GM19043 (cell line): ENCODE data around the gene CIRBP.
A peak's percentile ranks its signal among the peaks of the same experiment; 100 is the strongest.

Experiments used
- ATAC-seq: cut with Tn5 transposase; IDR thresholded peaks from one replicate; pipeline ENCODE4 v1.9.1; 2021; ENCODE audit warnings: low read depth; ENCODE audit not compliant: unreplicated experiment

CIRBP gene

GRCh38 chr19:1254081-1254527, 15.0 kb upstream of the CIRBP start:
- ATAC-seq, result no peak

GRCh38 chr19:1254530-1255185, 14.5 kb upstream of the CIRBP start:
- ATAC-seq, result no peak

DNA sequence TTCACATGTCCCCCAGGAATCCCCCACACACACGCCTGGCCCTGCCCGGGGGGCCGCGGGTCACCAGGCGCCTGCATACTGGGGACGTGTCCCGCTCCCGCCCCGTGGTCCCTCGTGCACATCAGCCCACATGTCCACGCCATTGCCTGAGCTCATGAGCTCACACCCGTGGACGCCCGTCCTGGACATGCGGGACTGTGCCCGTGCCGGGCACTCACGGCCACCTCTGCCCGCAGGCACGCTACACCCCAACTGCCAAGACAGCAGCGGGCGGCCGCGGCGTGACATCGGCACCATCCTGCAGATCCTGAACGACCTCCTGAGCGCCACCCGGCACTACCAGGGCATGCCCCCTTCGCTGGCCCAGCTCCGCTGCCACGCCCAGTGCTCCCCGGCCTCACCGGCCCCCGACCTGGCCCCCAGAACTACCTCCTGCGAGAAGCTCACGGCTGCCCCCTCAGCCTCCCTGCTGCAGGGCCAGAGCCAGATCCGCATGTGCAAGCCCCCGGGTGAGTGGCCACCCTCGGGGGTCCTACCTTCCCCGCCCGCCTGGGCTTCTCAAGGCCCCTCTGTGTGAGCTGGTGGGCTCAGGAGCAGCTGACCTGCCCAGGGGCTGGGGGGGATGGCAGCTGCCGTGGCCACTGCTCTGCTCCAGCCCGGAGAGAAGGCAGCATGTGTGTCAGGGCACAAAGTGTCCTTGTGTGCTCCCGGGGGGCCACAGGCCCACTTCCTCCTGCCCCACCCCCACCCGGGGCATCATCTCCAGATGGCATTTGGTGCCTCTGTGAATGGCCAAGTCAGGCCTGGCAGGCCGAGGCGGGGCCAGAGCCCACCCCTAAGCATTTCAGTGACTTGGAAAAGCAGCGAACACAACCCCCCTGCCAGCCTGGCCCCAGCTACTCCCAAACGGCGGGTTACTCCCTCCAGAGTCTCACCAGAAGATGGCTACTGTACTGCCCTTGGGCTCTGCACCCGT, 13.7 kb upstream of the CIRBP start:
- ATAC-seq, result no peak

- no peak for ATAC-seq
These were observed 12.3 kb upstream of the CIRBP start for GRCh38 chr19:1256646-1257474.

DNA sequence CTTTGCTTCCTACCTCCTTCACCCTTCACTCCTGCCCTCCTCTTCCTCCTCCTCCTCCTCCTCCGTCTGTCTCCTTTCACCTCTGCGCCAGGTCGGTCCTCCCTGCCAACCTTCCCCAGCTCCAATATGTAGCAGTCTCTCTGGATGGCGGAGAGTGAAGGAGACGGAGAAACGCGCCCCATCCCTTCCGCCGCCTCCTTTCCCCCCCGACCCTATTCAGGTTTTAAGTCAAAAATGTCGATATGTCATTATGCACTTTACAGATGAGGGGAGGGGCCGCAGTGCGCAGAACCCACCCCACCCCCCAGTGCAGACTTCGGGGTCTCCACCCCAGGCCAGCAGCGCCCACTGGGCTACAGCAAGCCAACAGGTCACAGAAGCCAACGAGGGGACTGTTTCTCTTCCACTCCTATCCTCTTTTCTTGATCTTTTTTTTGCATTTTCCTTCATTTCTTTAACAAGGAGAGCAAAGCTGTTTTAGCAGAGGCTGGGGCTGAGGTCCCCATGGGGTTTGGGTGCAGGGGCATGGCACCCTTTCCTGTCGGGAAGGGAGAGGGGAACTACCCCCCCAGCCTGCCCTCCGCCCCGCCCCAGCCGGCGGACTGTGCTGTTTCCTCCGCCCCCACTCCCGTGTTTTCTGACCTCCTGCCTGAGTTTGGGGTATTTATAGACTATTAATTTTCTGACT, 11.5 kb upstream of the CIRBP start:
- no peak for ATAC-seq

DNA sequence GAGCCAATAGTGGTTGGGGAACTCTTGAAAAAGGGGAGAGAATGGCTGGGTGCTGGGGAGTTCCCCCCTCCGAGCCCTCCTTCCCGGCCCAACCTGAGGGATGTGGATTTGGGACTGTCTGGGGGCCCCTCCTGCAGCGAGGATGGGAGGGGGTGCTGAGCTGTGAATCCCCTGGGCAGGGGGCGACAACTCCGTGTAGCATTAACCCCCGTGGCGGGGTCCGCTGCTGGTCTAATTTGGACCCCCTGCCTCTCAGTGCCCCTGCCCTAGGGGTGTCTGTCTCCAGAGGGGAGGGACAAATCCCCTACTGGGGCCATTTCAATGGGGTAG, 11.0 kb upstream of the CIRBP start:
- no peak for ATAC-seq

GRCh38 chr19:1258707-1259205, 10.4 kb upstream of the CIRBP start:
- ATAC-seq, result no peak

DNA sequence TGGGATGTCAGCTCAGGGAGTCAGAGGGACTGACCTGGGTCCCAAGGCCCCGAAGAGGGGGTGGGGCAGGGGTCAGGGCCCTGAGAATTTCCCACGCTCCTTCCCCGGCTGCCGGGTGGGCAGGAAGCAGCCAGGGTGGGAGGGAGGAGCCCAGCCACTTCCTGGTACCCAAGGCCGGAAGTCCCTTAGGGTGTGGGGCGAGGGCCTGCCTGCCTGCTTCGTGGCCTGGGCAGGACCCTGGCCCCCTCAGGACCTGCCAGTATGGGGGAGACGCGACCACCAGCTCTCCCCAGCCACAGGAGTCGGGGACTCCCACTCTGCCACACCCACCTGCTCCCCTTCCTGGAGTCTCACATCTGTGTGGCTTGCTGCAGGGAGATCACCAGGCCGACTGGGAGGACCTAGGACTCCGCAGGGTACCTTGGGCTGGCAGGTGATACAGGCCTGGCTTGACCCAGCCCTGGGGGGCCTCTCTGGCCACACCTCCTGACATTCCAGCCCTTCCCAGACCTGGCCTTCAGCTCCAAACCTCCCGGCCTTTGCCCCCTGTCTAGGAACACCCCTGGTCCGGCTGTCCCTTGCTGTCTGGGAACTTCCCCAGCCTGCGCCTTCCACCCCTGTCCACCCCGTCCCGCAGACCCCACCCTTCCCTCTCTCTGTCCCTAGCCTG, 9.8 kb upstream of the CIRBP start:
- no peak for ATAC-seq

DNA sequence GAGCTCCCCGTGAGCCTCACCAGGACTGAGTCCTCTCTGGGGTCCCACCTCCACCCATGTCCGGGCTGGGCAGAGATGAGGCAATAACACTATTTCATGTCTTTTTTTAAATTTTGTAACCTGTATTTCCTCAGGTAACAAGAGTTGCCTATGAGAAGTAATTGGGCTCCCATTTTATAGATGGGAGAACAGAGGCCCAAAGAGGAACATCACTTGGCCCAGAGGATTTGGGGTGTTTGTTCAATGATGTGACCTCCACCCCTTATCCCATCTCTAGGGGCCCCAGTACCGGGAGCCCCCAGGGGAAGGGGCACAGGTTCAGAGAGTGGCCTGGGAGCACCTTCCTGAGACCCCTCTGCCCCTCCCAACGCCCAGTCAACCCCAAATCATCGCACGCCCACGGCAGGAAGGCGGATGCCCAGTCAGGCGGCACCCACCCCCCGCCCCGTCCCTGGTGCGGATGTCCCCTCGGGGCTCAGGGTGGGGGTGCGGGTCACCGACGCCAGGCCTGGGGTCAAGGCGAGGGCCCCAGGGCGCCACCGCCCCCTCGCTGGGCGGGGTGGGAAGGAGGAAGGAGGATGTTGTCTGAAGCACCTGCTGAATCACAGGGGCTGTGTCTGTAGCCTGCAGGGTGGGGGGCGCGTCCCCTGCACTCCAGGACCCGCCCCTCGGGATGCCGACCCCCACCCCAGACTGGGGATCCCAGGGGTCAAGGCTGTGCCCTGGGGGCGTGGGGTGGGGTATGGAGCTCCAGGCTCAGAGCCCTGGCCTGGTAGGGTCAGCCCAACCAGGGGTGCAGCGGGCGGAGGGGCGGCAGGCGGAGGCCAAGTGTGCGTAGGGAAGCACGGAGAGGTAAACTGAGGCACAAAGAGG, 9.0 kb upstream of the CIRBP start:
- no peak for ATAC-seq

DNA sequence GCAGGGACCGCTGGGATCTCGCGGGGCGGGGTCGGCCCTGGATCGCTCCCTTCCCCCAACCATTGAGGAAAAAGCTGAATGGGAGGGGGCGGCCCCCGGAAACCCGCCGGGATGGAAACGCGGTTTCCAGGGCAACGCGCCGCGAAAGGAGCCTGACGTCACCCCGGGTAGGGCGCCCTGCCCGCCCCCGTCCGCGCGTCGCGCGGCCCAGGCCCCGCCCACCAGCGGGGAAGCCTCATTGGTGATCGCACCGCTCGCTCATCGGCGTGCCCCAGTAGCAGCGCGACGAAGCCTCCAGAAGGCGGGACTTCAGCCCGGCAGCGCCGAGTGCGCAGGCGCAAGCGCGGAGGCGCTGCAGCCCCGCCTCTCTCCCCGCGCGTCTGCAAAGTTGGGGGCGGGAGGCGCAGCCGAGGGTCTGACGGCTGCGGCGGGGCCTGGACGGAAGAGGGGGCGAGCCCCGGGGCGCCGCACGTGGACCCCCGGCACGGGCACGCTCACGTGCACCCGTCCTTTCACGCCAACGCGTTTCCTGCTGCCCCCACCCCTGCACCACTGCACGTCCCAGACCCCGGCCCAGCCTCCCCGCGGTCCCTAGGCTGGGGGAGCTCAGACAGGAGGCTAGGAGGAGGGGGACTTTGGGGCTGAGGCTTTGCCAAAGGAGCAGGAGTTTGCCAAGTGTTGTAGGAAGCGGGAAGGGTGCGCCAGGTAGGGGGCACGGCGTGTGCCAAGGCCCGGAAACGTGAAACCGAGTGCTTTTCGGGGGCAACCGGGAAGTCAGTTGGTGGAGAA, 8.2 kb upstream of the CIRBP start:
- peak; percentile 48 for ATAC-seq

- no peak for ATAC-seq
These were observed 7.7 kb upstream of the CIRBP start for GRCh38 chr19:1261538-1261797.

DNA sequence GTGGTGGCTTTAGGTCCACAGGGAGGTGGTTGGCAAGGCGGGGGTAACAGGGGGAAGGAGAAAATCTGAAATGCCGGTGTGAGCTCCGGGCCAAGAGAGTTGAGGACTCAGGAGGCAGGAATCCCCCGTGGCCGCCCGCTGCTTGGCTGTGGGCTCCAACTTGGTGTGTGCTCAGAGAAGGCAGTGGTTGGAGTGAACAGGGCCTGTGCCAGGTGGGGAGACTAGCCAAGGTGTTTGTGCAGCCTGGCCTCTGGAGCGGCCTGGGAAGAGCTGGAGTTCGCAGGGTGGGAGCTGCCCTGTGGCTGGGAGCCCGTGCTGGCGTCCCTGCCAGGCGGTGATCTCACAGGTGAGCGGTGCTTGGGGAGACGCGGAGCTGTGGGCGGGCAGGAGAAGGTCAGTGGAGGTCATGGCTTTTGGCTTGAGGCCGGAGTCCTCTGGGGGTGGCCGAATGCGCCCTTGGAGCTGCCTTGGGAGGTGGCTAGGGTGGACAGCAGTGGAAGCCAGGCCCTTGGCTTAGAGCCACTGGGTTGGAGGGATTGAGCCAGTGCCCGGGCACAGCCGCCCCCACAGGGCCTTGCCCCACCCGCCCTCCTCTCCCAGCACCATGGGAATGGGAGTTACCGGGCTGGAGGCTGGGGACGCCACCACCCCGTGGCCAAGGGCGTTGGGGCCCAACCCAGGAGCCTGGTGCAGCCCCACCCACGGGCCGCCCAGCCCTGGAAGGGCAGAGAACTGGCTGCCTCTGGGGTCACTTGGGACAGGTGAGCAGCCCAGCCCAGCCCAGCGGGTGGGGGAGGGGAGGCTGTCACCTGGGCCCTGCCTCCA, 7.1 kb upstream of the CIRBP start:
- no peak for ATAC-seq

DNA sequence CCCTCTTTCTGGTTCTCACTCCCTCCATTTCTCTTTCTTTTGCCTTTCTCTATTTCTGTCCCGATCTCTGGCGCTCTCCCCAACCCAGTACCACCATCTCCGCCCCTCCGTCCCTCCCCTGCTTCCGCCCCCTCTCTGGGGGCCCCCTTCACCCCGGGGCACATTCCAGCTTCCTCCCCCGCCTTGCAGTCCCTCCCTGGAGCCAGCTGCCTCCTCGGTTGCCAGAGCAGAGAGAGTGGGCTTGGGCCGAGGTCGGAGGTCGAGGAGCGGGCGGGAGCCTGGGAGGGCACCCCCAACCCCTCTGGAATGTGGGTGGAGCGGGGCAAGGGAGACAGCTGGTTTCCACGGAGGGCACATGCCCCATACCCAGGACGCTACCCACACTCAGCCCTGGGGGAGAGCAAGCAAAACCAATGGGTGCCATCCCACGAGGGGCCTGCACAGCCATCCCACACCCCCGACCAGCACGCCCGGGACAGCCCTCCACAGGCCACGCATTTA, 6.5 kb upstream of the CIRBP start:
- ATAC-seq, result no peak

GRCh38 chr19:1263188-1263587, 5.9 kb upstream of the CIRBP start:
- no peak for ATAC-seq

- no peak for ATAC-seq
These were observed 4.1 kb upstream of the CIRBP start for GRCh38 chr19:1264801-1265614.

DNA sequence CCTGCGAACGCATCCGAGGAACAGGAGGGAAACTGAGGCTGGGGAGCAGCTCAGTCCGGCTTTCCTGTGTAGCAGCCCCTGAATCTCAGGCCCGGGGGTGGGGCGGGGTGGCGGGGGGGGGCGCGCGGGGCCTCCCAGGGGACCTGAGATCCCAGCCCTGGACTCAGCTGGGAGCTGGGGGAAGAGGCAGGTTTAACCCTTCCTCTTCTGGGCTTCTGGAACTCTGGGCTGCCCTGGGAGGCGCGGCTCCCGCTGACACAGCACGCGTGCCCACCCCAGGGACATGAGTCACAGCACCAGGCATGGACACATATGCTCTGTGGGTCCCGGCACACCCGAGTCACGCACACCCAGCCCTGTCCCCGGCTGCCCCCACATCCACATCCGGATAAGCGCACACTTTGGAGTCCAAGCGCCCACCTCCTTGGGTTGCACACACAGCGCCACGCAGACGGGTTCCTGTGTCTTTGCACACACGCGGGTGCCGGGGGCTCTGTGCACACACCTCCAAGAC, 3.5 kb upstream of the CIRBP start:
- ATAC-seq, result no peak
